Measurements from ENCODE around the gene SMC6.

SMC6 gene

GRCh38 chr2:17615147-17615546 is 138.5 kb downstream of the SMC6 start:
- DNase-seq, result no peak

- no peak for DNase-seq
Measured at GRCh38 chr2:17614174-17614930, 139.3 kb downstream of the SMC6 start.

Data from NCI-H1048 (cell line).